Mononuclear cell (primary cell): ENCODE data around the gene WNK4. TPM values are rescaled to one million over a fixed set of nuclear protein-coding genes. Genes with fewer than 3 reads are reported as not detected.

ENCODE experiments used
- H3K27me3 ChIP-seq: 2 replicates; pipeline ENCODE4 v1.6.0; 2011; ENCODE audit warnings: low read length, control low read depth; ENCODE audit not compliant: insufficient read depth
- H3K4me1 ChIP-seq: 2 replicates; pipeline ENCODE4 v1.5.1; 2011; ENCODE audit warnings: mild to moderate bottlenecking, low read length, control low read depth; ENCODE audit not compliant: insufficient read depth
- H3K4me3 ChIP-seq: 2 replicates; pipeline ENCODE4 v1.5.1; 2011; ENCODE audit warnings: mild to moderate bottlenecking, low read length, moderate library complexity
- H3K9me3 ChIP-seq: 2 replicates; pipeline ENCODE4 v1.5.1; 2011; ENCODE audit warnings: low read depth, mild to moderate bottlenecking, control low read depth, low read length
- total RNA-seq: library from RNA; depleted of rRNA; stranded (reverse); fragments of >200 nt; gene quantifications from one replicate; pipeline ENCODE4 v1.2.3, GENCODE V29; 2012

Gene WNK4
- total RNA-seq, 1 donor = 0.10 TPM

GRCh38 chr17:42798011-42798382, 17.6 kb downstream of the WNK4 start:
- peaks cover 19% of the 10 kb centered on the region for H3K4me1 ChIP-seq
- peak overlapping the region; percentile 82 for H3K4me3 ChIP-seq
- H3K27me3 ChIP-seq = no peaks in the 10 kb centered on the region
- no peaks in the 10 kb centered on the region for H3K9me3 ChIP-seq

- Histone ChIP-seq H3K4me3 (peak within 1 kb of the TSS; percentile 82), H3K27me3 (no peaks in the 10 kb centered on the region), H3K9me3 (no peaks in the 10 kb centered on the region), H3K4me1 (peaks cover 19% of the 10 kb centered on the region)
Measured at GRCh38 chr17:42798383-42799380, 18.3 kb downstream of the WNK4 start, which contains the start of the genes CNTD1 and COA3. Gene CNTD1, plus strand, starts transcription at chr17:42798861. Its CDS starts 207 bp downstream, at chr17:42799068. Gene COA3, minus strand, starts transcription at chr17:42798704. Its CDS starts 23 bp downstream, at chr17:42798681.

GRCh38 chr17:42803074-42803883, 22.9 kb downstream of the WNK4 start:
- H3K9me3 ChIP-seq = no peaks in the 10 kb centered on the region
- no peaks in the 10 kb centered on the region for H3K27me3 ChIP-seq
- H3K4me3 ChIP-seq = no peak overlapping the region
- peaks cover 5% of the 10 kb centered on the region for H3K4me1 ChIP-seq

GRCh38 chr17:42804918-42805367, 24.5 kb downstream of the WNK4 start:
- no peak overlapping the region for H3K4me3 ChIP-seq
- no peaks in the 10 kb centered on the region for H3K4me1 ChIP-seq
- H3K27me3 ChIP-seq = no peaks in the 10 kb centered on the region
- no peaks in the 10 kb centered on the region for H3K9me3 ChIP-seq

- Histone ChIP-seq H3K9me3 (no peaks in the 10 kb centered on the region), H3K27me3 (no peaks in the 10 kb centered on the region), H3K4me1 (no peaks in the 10 kb centered on the region), H3K4me3 (no peak overlapping the region)
Measured at GRCh38 chr17:42806249-42806648, 25.8 kb downstream of the WNK4 start.

- Histone ChIP-seq H3K9me3 (no peaks in the 10 kb centered on the region), H3K4me3 (no peak overlapping the region), H3K27me3 (no peaks in the 10 kb centered on the region), H3K4me1 (no peaks in the 10 kb centered on the region)
Measured at GRCh38 chr17:42809250-42809649, 28.8 kb downstream of the WNK4 start.

- H3K4me1 ChIP-seq = no peaks in the 10 kb centered on the region
- H3K4me3 ChIP-seq = no peak overlapping the region
- no peaks in the 10 kb centered on the region for H3K27me3 ChIP-seq
- H3K9me3 ChIP-seq = no peaks in the 10 kb centered on the region
Measured at GRCh38 chr17:42814633-42815399, 34.4 kb downstream of the WNK4 start.

GRCh38 chr17:42817866-42818265, 37.5 kb downstream of the WNK4 start:
- Histone ChIP-seq H3K4me3 (no peak overlapping the region), H3K4me1 (peaks cover 4% of the 10 kb centered on the region), H3K27me3 (no peaks in the 10 kb centered on the region), H3K9me3 (no peaks in the 10 kb centered on the region)

GRCh38 chr17:42818379-42818778, 38.0 kb downstream of the WNK4 start:
- H3K4me3 ChIP-seq = no peak overlapping the region
- H3K9me3 ChIP-seq = no peaks in the 10 kb centered on the region
- no peaks in the 10 kb centered on the region for H3K27me3 ChIP-seq
- peaks cover 9% of the 10 kb centered on the region for H3K4me1 ChIP-seq

GRCh38 chr17:42819939-42820535, 39.6 kb downstream of the WNK4 start:
- no peaks in the 10 kb centered on the region for H3K27me3 ChIP-seq
- H3K9me3 ChIP-seq = no peaks in the 10 kb centered on the region
- peaks cover 17% of the 10 kb centered on the region for H3K4me1 ChIP-seq
- H3K4me3 ChIP-seq = no peak overlapping the region

- Histone ChIP-seq H3K4me1 (peaks cover 17% of the 10 kb centered on the region), H3K4me3 (no peak overlapping the region), H3K9me3 (no peaks in the 10 kb centered on the region), H3K27me3 (no peaks in the 10 kb centered on the region)
Measured at GRCh38 chr17:42821176-42821575, 40.8 kb downstream of the WNK4 start.

GRCh38 chr17:42827472-42827871, 47.1 kb downstream of the WNK4 start:
- Histone ChIP-seq H3K27me3 (peaks cover 10% of the 10 kb centered on the region), H3K4me3 (no peak overlapping the region), H3K4me1 (peaks cover 17% of the 10 kb centered on the region), H3K9me3 (no peaks in the 10 kb centered on the region)

- H3K9me3 ChIP-seq = no peaks in the 10 kb centered on the region
- peaks cover 10% of the 10 kb centered on the region for H3K27me3 ChIP-seq
- H3K4me1 ChIP-seq = peaks cover 23% of the 10 kb centered on the region
- H3K4me3 ChIP-seq = no peak overlapping the region
Measured at GRCh38 chr17:42830971-42831370, 50.6 kb downstream of the WNK4 start.

GRCh38 chr17:42832213-42832933, 52.0 kb downstream of the WNK4 start:
- Histone ChIP-seq H3K9me3 (no peaks in the 10 kb centered on the region), H3K27me3 (peaks cover 6% of the 10 kb centered on the region), H3K4me3 (peak overlapping the region; percentile 69), H3K4me1 (peaks cover 26% of the 10 kb centered on the region)
